Measurements from ENCODE around the gene HHIPL1. TPM values are rescaled to one million over a fixed set of nuclear protein-coding genes. Genes with fewer than 3 reads are reported as not detected.

The HHIPL1 gene
- total and polyA plus RNA-seq, 2 of the 8 experiments (the other 6 are each of a cell fraction or from before 2014, with no cell fraction given) = 1.5 to 2.6 TPM

DNA sequence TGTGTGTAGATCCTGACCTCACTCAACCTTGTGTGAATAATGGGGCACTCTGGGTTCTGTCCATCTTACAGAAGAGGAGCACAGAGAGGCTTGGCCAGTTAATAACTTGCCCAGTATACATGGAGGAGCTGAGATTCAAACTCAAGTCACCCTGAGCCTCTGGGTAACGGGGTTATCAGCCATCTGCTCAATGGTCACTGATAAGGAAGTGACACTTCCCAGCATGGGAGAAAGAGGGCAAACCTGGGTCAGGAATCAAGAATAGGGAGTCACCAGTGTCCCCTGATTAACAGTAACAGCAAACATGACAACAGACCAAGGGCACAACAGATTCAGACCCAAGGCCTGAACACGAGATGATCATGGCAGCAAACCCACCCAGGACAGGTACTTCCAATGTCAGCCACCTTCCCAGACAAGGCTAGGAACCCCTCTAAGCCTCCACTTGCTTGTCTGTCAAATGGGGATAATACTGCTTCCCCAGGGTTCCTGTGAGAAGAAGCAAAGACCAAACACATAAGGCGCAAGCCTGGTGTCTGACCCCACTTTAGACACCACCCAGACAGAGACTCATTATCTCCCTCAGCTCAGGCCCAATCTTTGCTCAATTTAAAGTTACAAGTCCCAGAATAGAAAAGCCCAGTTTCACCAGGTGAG lies 44.6 kb upstream of the HHIPL1 start:
- H3K14ac ChIP-seq (ENCODE audit: insufficient read length) = no peak overlapping the region
- H3K79me1 ChIP-seq (ENCODE audit: low read depth, low read length) = peaks cover 26% of the 10 kb centered on the region
- CTCF ChIA-PET (ENCODE audit: partially characterized antibody) = interaction anchor here (0.6 to 2.2 kb wide), 8 partner anchors 9 to 75 kb away, joined by 3 to 9 read pairs (median 4); no protein-coding TSS in a partner anchor
- H4K8ac ChIP-seq (ENCODE audit: extremely low read depth, insufficient read depth, low read length) = no peak overlapping the region
- H2BK20ac ChIP-seq (ENCODE audit: low read length) = no peak overlapping the region
- no peak overlapping the region for H3K27ac ChIP-seq (ENCODE audit: low read depth, low read length)
- H3K56ac ChIP-seq (replicated peaks; ENCODE audit: insufficient read length, low read depth, low read length) = no peak overlapping the region
- H4K20me1 ChIP-seq (replicated peaks in 1 of 2; ENCODE audit: control insufficient read depth in 1 of 2, insufficient read depth in 2 of 2, low read length in 2 of 2) = peaks cover 22 to 44% of the 10 kb centered on the region in 2 experiments
- H4K91ac ChIP-seq (replicated peaks; ENCODE audit: insufficient read length, low read length) = no peak overlapping the region
- H2BK120ac ChIP-seq (replicated peaks; ENCODE audit: low read depth, low read length) = no peak overlapping the region
- no peak overlapping the region for H2AFZ ChIP-seq (ENCODE audit: low read length)
- H2BK5ac ChIP-seq (ENCODE audit: low read depth, low read length) = no peak overlapping the region
- no peak overlapping the region for H3K4ac ChIP-seq (replicated peaks; ENCODE audit: insufficient read length, low read depth, low read length)
- H3K9ac ChIP-seq (replicated peaks in 1 of 4; ENCODE audit: extremely low read depth in 1 of 4, low read depth in 3 of 4, low read length in 3 of 4) = no peak overlapping the region
- H2BK15ac ChIP-seq (ENCODE audit: low read length) = no peak overlapping the region
- no peak overlapping the region for H2AK5ac ChIP-seq (ENCODE audit: low read depth, low read length)
- peak overlapping the region in 1 of 2 experiments; percentile 95; a peak in 2 of 4 replicates for H3K4me2 ChIP-seq (ENCODE audit: insufficient read depth in 1 of 2, low read depth in 2 of 2, low read length in 2 of 2)
- POLR2A ChIA-PET (ENCODE audit: partially characterized antibody) = interaction anchor here (1.5 kb wide), 1 partner anchor 11 kb away, joined by 4 read pairs; no protein-coding TSS in a partner anchor
- FAIRE-seq = no peak
- no peak overlapping the region for H3K23ac ChIP-seq (ENCODE audit: insufficient read length)
- no peak overlapping the region for H4K5ac ChIP-seq (ENCODE audit: insufficient read length, low read depth, low read length)
- H2BK12ac ChIP-seq (ENCODE audit: low read depth, low read length) = no peak overlapping the region
- H3K4me3 ChIP-seq (ENCODE audit: extremely low read depth in 1 of 4, insufficient read depth in 2 of 4, low read depth in 3 of 4, low read length in 4 of 4) = no peak overlapping the region
- 91% methylated on average over 3 of the region's 3 CpGs; no CpG with 5 or more reads in 1 of the 2 experiments for WGBS, 2 experiments (ENCODE audit: extremely low coverage in 1 of 2, insufficient coverage in 1 of 2, insufficient read length in 1 of 2, insufficient replicate concordance in 2 of 2, low coverage in 1 of 2, low lambda C conversion rate in 2 of 2, missing lambda C conversion rate in 1 of 2)
- H3K18ac ChIP-seq (ENCODE audit: extremely low read depth, low read length) = no peak overlapping the region
- peaks cover 9 to 21% (median 18%) of the 10 kb centered on the region in 4 experiments; a peak in 6 of 7 replicates for H3K27me3 ChIP-seq (replicated peaks in 1 of 4; ENCODE audit: control insufficient read depth in 3 of 4, extremely low read depth in 1 of 4, insufficient read depth in 3 of 4, low read length in 3 of 4)
- peaks cover 4 to 19% (median 12%) of the 10 kb centered on the region in 4 experiments for H3K4me1 ChIP-seq (replicated peaks in 1 of 4; ENCODE audit: control insufficient read depth in 3 of 4, insufficient read depth in 4 of 4, low read length in 3 of 4)
- peaks cover 6 to 70% of the 10 kb centered on the region in 2 experiments; a peak in 3 of 4 replicates for H3K79me2 ChIP-seq (ENCODE audit: control insufficient read depth in 1 of 2, insufficient read depth in 2 of 2, low read length in 2 of 2)
- no peak for DNase-seq (ENCODE audit: low read depth in 1 of 2, low spot score in 2 of 2)
- H3K9me3 ChIP-seq (ENCODE audit: insufficient read depth in 2 of 2, low read depth in 1 of 2, low read length in 1 of 2) = peaks cover 0 to 3% of the 10 kb centered on the region in 2 experiments; a peak in 1 of 4 replicates
- peaks cover 17% of the 10 kb centered on the region for H3K23me2 ChIP-seq (ENCODE audit: low read depth, low read length)
- H3K36me3 ChIP-seq (ENCODE audit: control insufficient read depth in 2 of 4, insufficient read depth in 4 of 4, low read length in 3 of 4) = no peaks in the 10 kb centered on the region; a peak in 1 of 8 replicates
- TF ChIP-seq BRCA1 (IDR thresholded peaks at IDR 0.05; ENCODE audit: low read depth, low read length) (no peak), RXRA (IDR thresholded peaks at IDR 0.05; ENCODE audit: insufficient read depth, low read depth, low read length) (no peak), TAF1 (IDR thresholded peaks at IDR 0.05; ENCODE audit: low read depth, low read length) (no peak), ASH2L (IDR thresholded peaks at IDR 0.05; ENCODE audit: low read length) (no peak), FOSL1 (IDR thresholded peaks at IDR 0.05; ENCODE audit: insufficient read depth, low read depth, low read length) (no peak), EZH2 (IDR thresholded peaks at IDR 0.05; ENCODE audit: low read depth, low read length, severe bottlenecking) (no peak), CBX8 (IDR thresholded peaks at IDR 0.05; ENCODE audit: borderline replicate concordance, low read depth, low read length) (no peak), ZNF274 (IDR thresholded peaks at IDR 0.05; ENCODE audit: borderline replicate concordance, extremely low read depth, low read length) (no peak), KDM4A (IDR thresholded peaks at IDR 0.05; ENCODE audit: low read depth, low read length, severe bottlenecking) (no peak), CREB1 (IDR thresholded peaks at IDR 0.05) (no peak), CHD2 (IDR thresholded peaks at IDR 0.05; ENCODE audit: low read length) (no peak), SP1 (IDR thresholded peaks at IDR 0.05; ENCODE audit: low read depth, low read length) (no peak), CBX5 (IDR thresholded peaks at IDR 0.05; ENCODE audit: low read depth, low read length) (no peak)

All from H1 (cell line).